SK-N-MC (cell line): Measurements from ENCODE around the gene MLIP.

Experiments
- EZH2 ChIP-seq: fragments of 200-600 bp; sonication (generic); IDR thresholded peaks from one replicate; pipeline ENCODE4 v1.6.1; 2017; ENCODE audit warnings: antibody characterized with exemption
- POLR2AphosphoS5 ChIP-seq: IDR thresholded peaks from 2 replicates; pipeline ENCODE4 v1.6.1; 2012; ENCODE audit warnings: mild to moderate bottlenecking, low read depth, low read length, borderline replicate concordance

DNA sequence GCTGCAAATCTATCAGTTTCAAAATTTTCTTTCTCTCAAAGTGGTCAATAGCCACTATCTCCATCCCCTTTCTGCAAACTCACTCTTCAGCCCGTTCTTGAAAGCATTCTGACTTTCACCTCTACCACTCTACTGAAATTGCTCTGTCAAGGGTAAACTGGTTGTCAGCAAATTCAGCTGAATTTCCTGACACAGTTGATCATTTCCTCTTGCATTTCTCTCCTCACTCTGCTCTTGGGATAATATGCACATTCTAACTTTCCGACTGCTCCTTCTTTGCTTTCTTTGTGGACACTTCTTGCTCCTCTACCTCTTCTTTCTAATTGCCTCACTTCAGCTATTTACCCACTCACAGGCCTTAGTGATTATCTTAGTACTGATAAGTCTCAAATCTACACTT lies 123.3 kb downstream of the MLIP start:
- TF ChIP-seq EZH2, result no peak
- no peak for TF ChIP-seq POLR2AphosphoS5
